Stimulated activated CD8-positive, alpha-beta memory T cell treated with anti-CD3 and anti-CD28 coated beads, Interleukin-4, amount 100 ng/mL, for 48 hours (primary cell): ENCODE data around the gene SIX5.

Source experiments
- DNase-seq: peaks from one replicate; pipeline ENCODE4 v3.0.0-alpha.2; 2020

SIX5 gene

DNA sequence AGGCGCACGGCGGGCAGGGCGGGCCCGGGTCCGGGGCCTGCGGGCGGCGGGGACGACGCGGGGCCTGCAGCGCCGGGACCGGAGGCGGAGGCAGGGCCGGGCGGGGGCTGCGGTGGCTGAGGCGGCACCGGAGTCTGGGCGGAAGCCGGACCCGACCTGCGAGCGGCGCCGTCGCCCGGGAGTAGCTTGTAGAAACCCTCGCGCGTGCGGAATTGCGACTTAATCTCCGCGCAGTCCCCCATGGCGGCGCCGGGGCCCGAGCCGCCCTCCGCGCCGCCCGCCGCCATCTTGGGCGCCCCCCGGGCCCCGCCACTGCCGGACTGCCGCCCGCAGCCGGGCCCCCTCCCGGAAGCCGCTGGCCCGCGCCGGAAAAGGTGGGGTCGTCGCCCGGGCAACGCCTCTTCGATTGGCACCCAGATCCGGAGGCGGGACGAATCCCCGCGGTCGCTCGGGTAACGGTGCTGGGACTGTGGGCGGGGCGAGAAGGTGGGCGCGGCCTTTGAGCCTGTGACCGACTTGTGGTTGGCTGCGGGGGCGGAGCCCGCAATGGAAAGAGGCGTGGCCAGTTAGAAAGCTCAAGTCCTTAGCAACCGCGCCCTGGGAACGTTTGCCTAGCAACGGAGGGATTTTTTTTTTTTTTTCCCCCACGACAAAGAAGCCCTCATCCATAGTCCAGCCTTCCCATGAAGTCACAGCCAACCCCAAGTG lies 23.6 kb upstream of the SIX5 start, which contains the start of gene DMWD:
Gene DMWD, minus strand, starts transcription at position 376 of the 708 bp plus-strand sequence. Its CDS starts 89 bp downstream, at position 287.
- DNase-seq = peak; percentile 100

GRCh38 chr19:45791744-45792469 lies 22.9 kb upstream of the SIX5 start:
- DNase-seq = peak; percentile 54

GRCh38 chr19:45790942-45791341 lies 21.9 kb upstream of the SIX5 start:
- peak; percentile 46 for DNase-seq

GRCh38 chr19:45789035-45789786 lies 20.2 kb upstream of the SIX5 start:
- no peak for DNase-seq

DNA sequence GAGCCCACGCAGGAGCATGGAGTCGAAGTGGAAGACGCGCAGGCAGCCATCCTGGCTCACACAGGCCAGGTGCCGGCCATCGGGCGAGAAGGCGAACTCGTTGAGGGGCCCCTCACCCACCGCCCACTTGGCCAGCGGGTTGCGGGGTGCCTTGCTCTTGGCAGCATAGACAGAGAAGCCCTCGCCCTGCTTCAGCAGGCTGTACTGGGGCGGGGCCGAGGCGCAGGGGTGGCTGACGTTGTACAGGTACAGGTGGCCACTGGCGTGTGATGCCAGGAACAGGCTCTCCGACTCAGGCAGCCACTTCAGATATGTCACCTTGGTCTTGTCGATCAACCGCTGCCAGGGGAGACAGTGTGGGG lies 17.5 kb upstream of the SIX5 start:
- no peak for DNase-seq

DNA sequence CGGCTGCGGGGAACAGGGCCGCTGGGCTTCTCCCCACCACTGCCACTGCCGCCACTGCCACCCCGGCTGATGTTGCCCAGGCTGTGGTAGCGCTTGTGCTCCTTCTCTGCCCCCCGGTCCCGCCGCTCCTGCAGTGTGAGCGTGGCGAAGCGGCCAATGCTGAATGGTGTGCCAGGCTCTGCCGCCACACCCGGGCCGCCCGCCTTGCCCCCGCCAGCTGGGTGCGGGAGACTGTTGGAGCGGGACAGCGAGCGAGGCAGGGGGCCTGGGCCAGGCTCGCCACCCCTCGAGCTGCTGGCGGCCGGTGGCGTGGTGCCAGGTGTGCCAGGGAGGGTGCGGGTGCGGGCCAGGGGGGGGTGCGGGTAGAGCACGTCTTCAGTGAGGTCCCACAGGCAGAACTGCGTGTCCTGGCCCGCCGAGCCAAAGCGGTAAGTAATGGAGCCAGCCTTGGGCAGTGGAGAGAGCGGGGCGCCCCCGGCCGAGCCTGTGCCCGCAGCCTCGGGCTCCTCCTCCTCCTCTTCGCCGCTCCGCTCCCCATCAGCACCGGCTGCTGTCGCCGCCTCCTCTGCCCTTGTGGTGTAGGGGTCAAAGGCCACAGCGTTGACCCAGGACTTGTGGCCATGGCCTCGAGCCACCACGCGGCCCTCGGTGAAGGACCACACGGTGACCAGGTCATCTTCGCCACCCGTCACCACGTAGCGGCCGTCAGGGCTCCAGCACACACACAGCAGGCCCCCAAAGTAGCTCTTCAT lies 16.9 kb upstream of the SIX5 start:
- no peak for DNase-seq

GRCh38 chr19:45785097-45785496 lies 16.0 kb upstream of the SIX5 start:
- no peak for DNase-seq

DNA sequence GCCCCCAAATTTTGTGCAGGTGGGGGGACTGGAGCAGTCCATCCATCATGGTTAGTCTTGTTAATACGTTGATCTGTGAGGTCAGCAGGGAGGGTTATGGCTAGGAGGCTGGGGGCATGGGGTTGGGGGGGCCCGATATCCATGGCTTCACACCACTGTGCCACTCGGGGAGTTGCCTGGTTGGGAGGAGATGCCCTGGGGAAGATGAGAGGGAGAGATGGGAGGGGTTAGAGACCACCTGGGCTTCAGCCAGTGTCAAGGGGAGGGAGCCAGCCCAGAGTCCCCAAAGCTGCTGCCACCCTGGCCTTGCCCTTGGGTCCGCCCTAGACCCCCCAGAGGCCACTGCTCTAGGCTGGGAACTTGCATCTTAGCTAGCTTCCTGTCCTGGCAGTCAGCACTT lies 15.0 kb upstream of the SIX5 start:
- DNase-seq = no peak

- no peak for DNase-seq
These were observed 14.1 kb upstream of the SIX5 start for GRCh38 chr19:45782820-45783785.

GRCh38 chr19:45782162-45782691 lies 13.2 kb upstream of the SIX5 start, which contains the start of gene DMPK:
Gene DMPK, minus strand, starts transcription at chr19:45782490. Its CDS starts 138 bp downstream, at chr19:45782352.
- DNase-seq = no peak

GRCh38 chr19:45781214-45782161 lies 12.4 kb upstream of the SIX5 start:
- no peak for DNase-seq

DNA sequence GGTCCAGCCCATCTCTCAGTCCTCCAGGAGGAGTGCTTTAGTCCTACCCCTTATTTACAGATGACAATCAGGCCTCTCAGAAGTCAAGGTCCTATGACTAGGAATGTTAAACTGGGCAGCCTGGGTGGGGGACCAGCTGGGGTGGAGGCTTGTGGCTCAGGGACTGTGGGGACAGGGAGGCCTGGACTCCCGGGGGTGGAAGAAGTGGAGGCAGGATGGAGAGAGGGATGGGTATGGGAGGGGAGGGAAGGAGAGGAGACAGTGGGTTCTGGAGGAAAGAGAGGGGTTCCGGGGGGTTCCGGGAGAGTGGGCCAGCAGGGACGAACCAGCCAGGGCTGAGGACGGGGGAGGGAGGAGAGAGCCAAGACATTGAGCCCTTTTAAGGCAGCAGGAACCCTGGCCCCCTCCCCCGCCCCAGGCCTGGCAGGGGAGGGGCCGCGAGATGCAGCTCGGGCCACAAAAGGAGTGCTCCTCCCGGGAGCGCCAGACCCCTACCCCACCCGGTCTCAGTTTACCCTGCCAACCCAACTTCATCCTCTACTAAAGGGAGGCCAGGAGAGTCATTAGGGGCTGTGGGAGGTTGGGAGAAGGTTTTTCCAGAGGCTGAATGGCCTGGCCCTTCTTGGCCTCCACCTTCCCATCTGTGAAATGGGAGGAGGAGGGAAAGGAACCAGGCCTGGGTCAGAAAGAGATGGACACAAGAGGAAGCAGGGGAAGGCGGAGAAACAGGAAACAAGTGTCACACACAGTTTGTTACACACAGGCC lies 11.6 kb upstream of the SIX5 start:
- DNase-seq = no peak

DNA sequence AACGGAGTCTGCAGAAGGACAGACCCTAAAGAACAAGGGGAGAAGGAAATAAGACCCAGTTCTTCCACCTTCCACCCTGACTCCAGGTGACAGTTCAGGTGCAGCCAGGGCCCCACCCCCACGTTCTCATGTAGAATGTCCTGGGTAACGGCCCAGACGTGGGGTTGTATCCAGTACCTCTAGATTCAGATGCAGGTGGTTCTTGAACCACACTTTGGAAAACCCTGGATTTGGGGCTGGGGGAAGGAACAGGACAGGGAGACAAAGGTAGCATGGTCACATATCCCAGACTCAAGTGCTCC lies 11.0 kb upstream of the SIX5 start:
- DNase-seq = no peak

- peak; percentile 99 for DNase-seq
These were observed 10.4 kb upstream of the SIX5 start for GRCh38 chr19:45779231-45780145.

GRCh38 chr19:45778010-45778661 lies 9.1 kb upstream of the SIX5 start:
- no peak for DNase-seq

DNA sequence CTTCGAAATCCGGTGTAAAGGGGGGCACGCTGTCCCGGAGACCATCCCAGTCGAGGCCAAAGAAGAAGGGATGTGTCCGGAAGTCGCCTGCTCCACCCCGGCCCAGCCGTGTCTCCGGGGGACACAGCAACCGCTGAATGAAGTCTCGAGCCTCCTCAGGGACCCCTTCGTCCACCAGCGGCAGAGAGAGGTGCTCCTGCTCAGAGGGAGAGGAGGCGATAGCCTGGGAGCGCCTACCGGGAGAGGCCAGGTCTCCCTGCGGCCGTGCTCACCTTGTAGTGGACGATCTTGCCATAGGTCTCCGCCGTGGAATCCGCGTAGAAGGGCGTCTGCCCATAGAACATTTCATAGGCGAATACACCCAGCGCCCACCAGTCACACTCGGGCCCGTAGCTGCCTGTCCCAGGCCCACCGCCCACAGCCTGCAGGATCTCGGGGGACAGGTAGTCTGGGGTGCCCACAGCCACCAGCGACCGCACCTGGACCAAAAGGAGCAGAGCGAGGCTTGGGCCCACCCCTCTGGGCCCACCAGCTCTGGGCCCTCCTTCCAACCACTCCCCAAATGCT lies 8.4 kb upstream of the SIX5 start:
- no peak for DNase-seq

DNA sequence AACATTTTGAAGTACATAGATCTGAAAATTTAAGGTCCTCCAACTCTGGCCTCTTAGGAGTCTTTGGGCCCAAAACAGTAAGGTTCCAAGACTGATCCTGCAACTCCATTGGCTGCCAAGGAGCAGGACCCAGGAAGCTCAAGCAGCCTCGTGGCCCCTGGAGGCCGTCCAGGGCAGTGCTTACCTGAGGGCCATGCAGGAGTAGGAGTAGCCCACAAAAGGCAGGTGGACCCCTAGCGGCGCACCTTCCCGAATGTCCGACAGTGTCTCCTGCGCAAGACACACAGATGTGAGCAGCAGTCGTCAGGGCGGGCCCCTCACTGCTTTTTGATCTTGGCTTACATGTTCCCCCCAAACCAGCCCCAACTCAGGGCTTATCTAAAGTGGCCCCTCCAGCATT lies 5.7 kb upstream of the SIX5 start:
- no peak for DNase-seq

GRCh38 chr19:45773384-45773783 lies 4.3 kb upstream of the SIX5 start:
- DNase-seq = no peak
